Suprapubic skin (tissue), 4 donors: ENCODE results near the gene CCDC57. TPM values are rescaled to one million over a fixed set of nuclear protein-coding genes. Genes with fewer than 3 reads are reported as not detected.
"Not testable (repeated sequence)": the region's sequence is repeated elsewhere in the genome, so short reads cannot be mapped to it uniquely, and the experiment has no call there.

ENCODE experiments used
- DNase-seq, 2 donors: peaks; one replicate each; pipeline ENCODE4 v3.0.0-alpha.2; 2019; ENCODE audit warnings: low spot score in 2 of 2
- H3K27ac ChIP-seq: fragments of 200-600 bp; sonication (generic); one replicate; pipeline ENCODE4 v1.5.1; 2019
- H3K27me3 ChIP-seq: fragments of 200-600 bp; sonication (generic); one replicate; pipeline ENCODE4 v1.5.1; 2019
- H3K36me3 ChIP-seq: fragments of 200-600 bp; sonication (generic); one replicate; pipeline ENCODE4 v1.5.1; 2019
- H3K4me1 ChIP-seq: fragments of 200-600 bp; sonication (generic); one replicate; pipeline ENCODE4 v1.5.1; 2019
- H3K4me3 ChIP-seq: fragments of 200-600 bp; sonication (generic); one replicate; pipeline ENCODE4 v1.5.1; 2019; ENCODE audit warnings: mild to moderate bottlenecking
- H3K9me3 ChIP-seq: fragments of 200-600 bp; sonication (generic); one replicate; pipeline ENCODE4 v1.5.1; 2019
- EP300 ChIP-seq: sonication (generic); formaldehyde crosslinking; IDR thresholded peaks from one replicate; pipeline ENCODE4 v1.6.1; 2017; ENCODE audit warnings: antibody characterized with exemption
- POLR2A ChIP-seq, 2 donors: fragments of 450-650 bp; IDR thresholded peaks; one replicate each; pipeline ENCODE4 v1.6.1; 2017; ENCODE audit warnings: antibody characterized with exemption in 2 of 2, mild to moderate bottlenecking in 2 of 2, moderate library complexity in 2 of 2
- POLR2AphosphoS5 ChIP-seq, 3 donors: sonication (generic); formaldehyde crosslinking; IDR thresholded peaks; one replicate each; pipeline ENCODE4 v1.6.1; 2017; ENCODE audit warnings: antibody characterized with exemption in 3 of 3
- WGBS: methylation state at CpG from one replicate; pipeline ENCODE4 v1.1.5; 2018; 5-methylcytosine and 5-hydroxymethylcytosine counted together
- total RNA-seq, 4 donors: library from RNA; depleted of rRNA; stranded (reverse); fragments of >200 nt; gene quantifications; one replicate each; pipeline ENCODE4 v1.1.0, GENCODE V29; 2016
- TF ChIP-seq, protein P1 (sequence below), 2 donors: fragments of 200-600 bp in 1 of 2; fragments of 450-650 bp in 1 of 2; sonication (generic) in 1 of 2; IDR thresholded peaks; one replicate each; pipeline ENCODE4 v1.5.1; 2016 to 2019; ENCODE audit warnings: antibody characterized with exemption in 2 of 2, mild to moderate bottlenecking in 1 of 2, moderate library complexity in 1 of 2

Gene CCDC57
- total RNA-seq, 4 donors from 2014 or later: 16.1 to 29.8 (median 20.3) TPM

DNA sequence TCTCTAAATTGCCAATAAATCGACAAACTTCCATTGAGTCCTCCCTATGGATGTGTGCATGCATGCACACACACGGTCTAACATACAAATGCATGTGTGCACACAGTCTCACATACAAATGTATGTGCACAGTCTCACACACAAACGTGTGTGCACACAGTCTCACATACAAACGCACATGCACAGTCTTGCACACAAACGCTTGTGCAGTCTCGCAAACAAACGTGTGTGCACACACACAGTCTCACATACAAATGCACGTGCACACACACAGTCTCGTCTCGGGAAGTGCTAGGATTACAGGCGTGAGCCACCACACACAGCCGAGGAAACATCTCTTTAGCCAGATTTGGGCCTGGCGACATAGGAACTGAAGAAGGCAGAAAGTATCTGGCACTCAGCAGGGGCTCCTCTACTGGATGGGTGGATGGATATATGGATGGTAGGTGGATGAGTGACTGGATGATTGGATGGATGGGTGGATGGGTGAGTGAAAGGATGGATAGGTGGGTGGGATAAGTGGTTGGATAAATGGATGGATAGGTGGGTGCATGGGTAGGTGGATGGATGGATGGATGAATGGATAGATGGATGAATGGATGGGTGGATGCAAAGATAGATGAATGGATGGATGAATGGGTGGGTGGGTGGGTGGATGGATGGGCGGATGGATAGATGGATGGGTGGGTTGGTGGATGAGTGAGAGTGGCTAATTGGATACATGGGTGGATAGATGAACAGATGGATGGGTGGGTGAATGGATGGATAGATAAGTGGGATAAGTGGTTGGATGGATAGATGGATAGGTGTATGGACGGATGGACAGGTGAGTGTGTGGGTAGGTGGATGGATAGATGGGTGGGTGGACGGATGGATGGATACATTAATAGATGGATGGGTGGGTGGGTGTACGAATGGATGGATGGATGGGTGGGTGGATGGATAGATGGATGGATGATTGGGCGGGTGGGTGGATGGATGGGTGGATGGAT lies 65.7 kb downstream of the CCDC57 start:
- no peak for DNase-seq
- no peaks in the 10 kb centered on the region for H3K36me3 ChIP-seq
- no peaks in the 10 kb centered on the region for H3K27me3 ChIP-seq
- 87% methylated on average over 18 of the region's 18 CpGs for WGBS
- TF ChIP-seq, protein P1, sequence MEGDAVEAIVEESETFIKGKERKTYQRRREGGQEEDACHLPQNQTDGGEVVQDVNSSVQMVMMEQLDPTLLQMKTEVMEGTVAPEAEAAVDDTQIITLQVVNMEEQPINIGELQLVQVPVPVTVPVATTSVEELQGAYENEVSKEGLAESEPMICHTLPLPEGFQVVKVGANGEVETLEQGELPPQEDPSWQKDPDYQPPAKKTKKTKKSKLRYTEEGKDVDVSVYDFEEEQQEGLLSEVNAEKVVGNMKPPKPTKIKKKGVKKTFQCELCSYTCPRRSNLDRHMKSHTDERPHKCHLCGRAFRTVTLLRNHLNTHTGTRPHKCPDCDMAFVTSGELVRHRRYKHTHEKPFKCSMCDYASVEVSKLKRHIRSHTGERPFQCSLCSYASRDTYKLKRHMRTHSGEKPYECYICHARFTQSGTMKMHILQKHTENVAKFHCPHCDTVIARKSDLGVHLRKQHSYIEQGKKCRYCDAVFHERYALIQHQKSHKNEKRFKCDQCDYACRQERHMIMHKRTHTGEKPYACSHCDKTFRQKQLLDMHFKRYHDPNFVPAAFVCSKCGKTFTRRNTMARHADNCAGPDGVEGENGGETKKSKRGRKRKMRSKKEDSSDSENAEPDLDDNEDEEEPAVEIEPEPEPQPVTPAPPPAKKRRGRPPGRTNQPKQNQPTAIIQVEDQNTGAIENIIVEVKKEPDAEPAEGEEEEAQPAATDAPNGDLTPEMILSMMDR (IDR thresholded peaks at IDR 0.05): no peak
- TF ChIP-seq POLR2AphosphoS5 (IDR thresholded peaks at IDR 0.05) (no peak), EP300 (no peak), POLR2A (IDR thresholded peaks at IDR 0.05) (no peak)
- H3K9me3 ChIP-seq: no peaks in the 10 kb centered on the region
- no peak overlapping the region for H3K27ac ChIP-seq
- H3K4me1 ChIP-seq: peaks cover 4% of the 10 kb centered on the region
- no peak overlapping the region for H3K4me3 ChIP-seq

DNA sequence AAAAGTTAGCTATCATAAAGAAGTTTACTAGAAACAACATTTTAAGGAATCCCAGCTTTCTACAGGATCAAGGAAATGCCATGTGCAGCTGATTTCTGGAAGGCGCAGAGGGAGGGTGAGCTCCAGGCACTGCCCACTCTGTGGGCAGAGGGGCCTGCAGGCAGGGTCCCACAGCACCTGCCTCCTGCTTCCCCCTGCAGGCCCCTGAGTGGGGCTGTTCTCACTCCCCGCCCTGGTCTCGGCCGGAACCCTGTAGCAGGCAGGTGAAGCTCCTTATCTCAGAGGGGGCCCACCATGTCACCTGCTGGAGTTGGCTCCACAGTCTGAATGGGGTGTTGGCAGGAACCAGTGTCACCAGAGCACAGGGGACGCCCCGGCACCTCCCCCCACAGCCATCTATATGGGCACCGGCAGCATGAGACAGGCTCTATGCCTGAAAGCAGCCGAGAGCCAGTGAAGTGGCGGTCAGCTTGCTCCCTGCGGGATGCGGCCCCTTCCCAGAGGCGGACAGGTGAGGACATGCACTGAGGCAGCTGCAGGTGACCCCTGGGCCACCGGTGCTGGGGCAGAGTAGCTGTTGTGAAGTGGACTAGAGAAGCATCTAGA lies 67.0 kb downstream of the CCDC57 start:
- DNase-seq: no peak
- 83% methylated on average over 2 of the region's 13 CpGs for WGBS
- no peak for TF ChIP-seq EP300
- TF ChIP-seq POLR2AphosphoS5 (IDR thresholded peaks at IDR 0.05): no peak
- TF ChIP-seq, protein P1 (IDR thresholded peaks at IDR 0.05): no peak
- no peak for TF ChIP-seq POLR2A (IDR thresholded peaks at IDR 0.05)
- H3K4me1 ChIP-seq: no peaks in the 10 kb centered on the region
- no peaks in the 10 kb centered on the region for H3K36me3 ChIP-seq
- no peaks in the 10 kb centered on the region for H3K27me3 ChIP-seq
- H3K4me3 ChIP-seq: no peak overlapping the region
- H3K9me3 ChIP-seq: no peaks in the 10 kb centered on the region
- no peak overlapping the region for H3K27ac ChIP-seq

DNA sequence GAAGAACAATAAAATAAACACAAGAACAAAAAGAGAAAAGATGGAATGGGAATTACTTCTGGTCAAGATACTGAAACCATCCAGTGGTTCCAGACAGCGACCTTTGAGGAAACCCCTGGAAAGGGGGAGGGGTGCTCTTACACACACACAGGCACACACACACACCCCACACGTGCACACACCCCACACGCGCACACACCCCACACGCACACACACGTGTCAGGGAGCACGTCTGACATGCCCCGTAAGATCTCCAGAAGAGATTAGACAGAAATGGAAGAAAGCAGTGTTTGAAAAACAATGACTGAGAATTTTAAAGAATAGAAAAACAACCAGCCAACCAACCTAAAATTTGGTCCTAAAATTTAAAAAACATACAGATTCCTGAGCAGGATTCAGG lies 69.3 kb downstream of the CCDC57 start:
- no peaks in the 10 kb centered on the region for H3K9me3 ChIP-seq
- H3K4me1 ChIP-seq: no peaks in the 10 kb centered on the region
- H3K36me3 ChIP-seq: no peaks in the 10 kb centered on the region
- TF ChIP-seq EP300 (no peak), POLR2AphosphoS5 (IDR thresholded peaks at IDR 0.05) (no peak), POLR2A (IDR thresholded peaks at IDR 0.05) (no peak)
- TF ChIP-seq, protein P1 (IDR thresholded peaks at IDR 0.05): no peak
- DNase-seq: no peak
- H3K27ac ChIP-seq: no peak overlapping the region
- H3K4me3 ChIP-seq: no peak overlapping the region
- 50% methylated on average over 8 of the region's 8 CpGs for WGBS
- no peaks in the 10 kb centered on the region for H3K27me3 ChIP-seq

DNA sequence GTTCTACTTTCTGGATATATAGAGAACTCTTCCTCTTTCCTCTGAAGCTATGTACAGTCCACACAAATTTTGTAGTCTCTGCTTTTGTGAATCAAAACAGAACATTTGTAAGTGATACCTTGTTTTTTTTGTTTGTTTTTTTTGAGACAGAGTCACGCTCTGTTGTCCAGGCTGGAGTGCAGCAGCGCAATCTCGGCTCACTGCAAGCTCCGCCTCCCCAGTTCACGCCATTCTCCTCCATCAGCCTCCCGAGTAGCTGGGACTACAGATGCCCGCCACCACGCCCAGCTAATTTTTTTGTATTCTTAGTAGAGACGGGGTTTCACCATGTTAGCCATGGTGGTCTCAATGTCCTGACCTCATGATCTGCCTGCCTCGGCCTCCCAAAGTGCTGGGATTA lies 72.7 kb downstream of the CCDC57 start:
- not testable (repeated sequence) for H3K36me3 ChIP-seq, H3K27me3 ChIP-seq, H3K9me3 ChIP-seq, H3K4me3 ChIP-seq, DNase-seq, H3K4me1 ChIP-seq, H3K27ac ChIP-seq
- 91% methylated on average over 10 of the region's 10 CpGs for WGBS

DNA sequence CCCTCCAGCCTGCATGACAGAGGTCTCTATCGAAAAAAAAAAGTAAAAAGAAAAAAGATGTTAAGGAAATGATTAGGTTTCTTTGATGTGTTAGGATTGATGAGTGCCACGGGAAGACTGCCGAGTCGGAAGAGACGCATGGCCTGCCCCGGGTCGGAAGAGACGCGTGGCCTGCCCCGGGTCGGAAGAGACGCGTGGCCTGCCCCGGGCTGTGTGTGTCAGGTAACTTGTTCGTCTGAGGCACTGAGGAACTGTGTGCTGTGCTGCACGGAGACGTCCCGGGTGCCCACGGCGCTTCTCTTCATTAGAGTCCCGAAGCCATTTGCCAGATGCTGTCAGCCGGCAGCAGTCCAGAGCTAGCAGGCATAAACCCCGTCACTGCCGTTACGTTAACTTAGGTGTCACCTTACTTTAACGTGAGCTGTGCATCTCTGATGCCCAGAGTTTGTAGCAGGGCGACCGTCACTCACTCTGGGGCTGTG lies 74.1 kb downstream of the CCDC57 start:
- Histone ChIP-seq H3K27me3 (no peaks in the 10 kb centered on the region), H3K27ac (no peak overlapping the region), H3K9me3 (no peaks in the 10 kb centered on the region), H3K36me3 (no peaks in the 10 kb centered on the region), H3K4me3 (no peak overlapping the region), H3K4me1 (peaks cover 11% of the 10 kb centered on the region)
- WGBS: 91% methylated on average over 22 of the region's 28 CpGs
- no peak for DNase-seq
- TF ChIP-seq EP300: no peak
- no peak for TF ChIP-seq POLR2A (IDR thresholded peaks at IDR 0.05)
- TF ChIP-seq POLR2AphosphoS5 (IDR thresholded peaks at IDR 0.05): no peak
- TF ChIP-seq, protein P1 (IDR thresholded peaks at IDR 0.05): no peak
